Activated CD4-positive, alpha-beta T cell treated with anti-CD3 and anti-CD28 coated beads, Interleukin-2, amount 50 U/mL, for 48 hours (primary cell): ENCODE results near the gene TECTB.

Source experiments
- DNase-seq, 2 experiments: peaks; one replicate each; pipeline ENCODE4 v3.0.0-alpha.2; 2020

Gene TECTB

DNA sequence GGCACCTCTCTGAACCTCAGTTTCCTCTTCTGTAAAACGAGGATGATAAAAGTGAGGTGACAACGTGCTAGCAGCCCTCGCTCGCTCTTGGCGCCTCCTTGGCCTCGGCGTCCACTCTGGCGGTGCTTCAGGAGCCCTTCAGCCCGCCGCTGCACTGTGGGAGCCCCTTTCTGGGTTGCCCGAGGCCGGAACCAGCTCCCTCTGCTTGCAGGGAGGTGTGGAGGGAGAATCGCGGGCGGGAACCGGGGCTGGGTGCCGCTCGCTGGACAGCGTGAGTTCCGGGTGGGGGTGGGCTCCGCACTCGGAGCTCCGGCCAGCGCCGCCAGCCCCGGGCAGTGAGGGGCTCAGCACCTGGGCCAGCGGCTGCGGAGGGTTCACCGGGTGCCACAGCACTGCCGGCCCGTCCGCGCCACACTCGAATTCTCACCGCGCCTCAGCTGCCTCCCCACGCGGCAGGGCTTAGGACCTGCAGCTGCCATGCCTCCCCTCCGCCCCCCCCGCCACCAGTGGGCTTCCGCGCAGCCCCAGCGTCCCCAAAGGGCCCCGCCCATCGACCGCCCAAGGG, 66.4 kb downstream of the TECTB start:
- no peak for DNase-seq

GRCh38 chr10:112351146-112351545, 67.9 kb downstream of the TECTB start:
- DNase-seq: no peak

DNA sequence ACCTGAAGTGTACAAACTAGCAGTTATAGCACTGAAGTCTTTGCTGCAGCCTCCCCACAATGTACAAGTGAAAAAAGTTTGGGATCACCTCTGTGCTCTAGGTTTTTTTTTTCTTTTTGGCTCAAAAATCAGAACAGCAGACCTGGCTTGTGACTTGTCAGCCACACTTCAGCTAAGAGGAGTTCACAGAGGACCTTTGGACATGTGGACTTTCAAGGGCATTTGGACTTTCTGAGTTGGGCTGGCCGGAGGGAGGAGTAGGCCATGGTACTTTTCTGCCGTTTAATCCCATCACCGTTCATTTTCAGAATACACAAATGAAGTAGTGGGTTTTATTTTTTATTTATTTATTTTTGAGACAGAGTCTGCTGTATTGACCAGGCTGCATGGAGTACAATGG, 68.8 kb downstream of the TECTB start:
- no peak for DNase-seq

GRCh38 chr10:112353046-112353445, 69.8 kb downstream of the TECTB start:
- no peak for DNase-seq
